HPDE6-E6E7 (cell line): ENCODE measurements around the gene MARK4.
A peak's percentile ranks its signal among the peaks of the same experiment; 100 is the strongest.
"Not testable (repeated sequence)": the region's sequence is repeated elsewhere in the genome, so short reads cannot be mapped to it uniquely, and the experiment has no call there.

ENCODE experiments used
- DNase-seq: peaks from one replicate; pipeline ENCODE4 v3.0.0; 2011; ENCODE audit warnings: missing footprints; ENCODE audit errors: extremely low spot score

MARK4 gene

GRCh38 chr19:45243144-45243732, 7.8 kb upstream of the MARK4 start:
- DNase-seq = no peak

- DNase-seq = no peak
Observed at GRCh38 chr19:45244133-45244794, 6.8 kb upstream of the MARK4 start.

GRCh38 chr19:45245334-45245787, 5.7 kb upstream of the MARK4 start, which contains the start of gene EXOC3L2:
TSS of gene EXOC3L2 (minus strand) at chr19:45245407. CDS start at chr19:45239045, 6,362 bp downstream.
- no peak for DNase-seq

GRCh38 chr19:45245826-45246225, 5.2 kb upstream of the MARK4 start:
- DNase-seq = no peak

GRCh38 chr19:45247136-45247535, 3.9 kb upstream of the MARK4 start:
- no peak for DNase-seq

- DNase-seq = no peak
Observed at GRCh38 chr19:45249261-45250033, 1.6 kb upstream of the MARK4 start.

GRCh38 chr19:45250216-45250831, 747 bp upstream of the MARK4 start:
- peak; percentile 61 for DNase-seq

- no peak for DNase-seq
Observed at GRCh38 chr19:45251452-45252354, 632 bp downstream of the MARK4 start.

- no peak for DNase-seq
Observed at GRCh38 chr19:45253396-45254027, 2.4 kb downstream of the MARK4 start.

- DNase-seq = no peak
Observed at GRCh38 chr19:45254044-45254531, 3.0 kb downstream of the MARK4 start.

GRCh38 chr19:45255611-45256157, 4.6 kb downstream of the MARK4 start:
- no peak for DNase-seq

- DNase-seq = no peak
Observed at GRCh38 chr19:45256836-45257235, 5.8 kb downstream of the MARK4 start.

- no peak for DNase-seq
Observed at GRCh38 chr19:45258862-45259261, 7.8 kb downstream of the MARK4 start.

GRCh38 chr19:45262570-45262969, 11.5 kb downstream of the MARK4 start:
- no peak for DNase-seq

- DNase-seq = no peak
Observed at GRCh38 chr19:45263013-45263412, 11.9 kb downstream of the MARK4 start.

GRCh38 chr19:45264781-45265317, 13.8 kb downstream of the MARK4 start:
- DNase-seq = no peak

GRCh38 chr19:45265375-45265774, 14.3 kb downstream of the MARK4 start:
- DNase-seq = no peak

- no peak for DNase-seq
Observed at GRCh38 chr19:45267296-45267695, 16.2 kb downstream of the MARK4 start.

GRCh38 chr19:45269939-45270338, 18.9 kb downstream of the MARK4 start:
- not testable (repeated sequence) for DNase-seq
